Small intestine (tissue), 7 donors: ENCODE data around the gene MSH5. TPM values are rescaled to one million over a fixed set of nuclear protein-coding genes. Genes with fewer than 3 reads are reported as not detected.
"Not testable (repeated sequence)": the region's sequence is repeated elsewhere in the genome, so short reads cannot be mapped to it uniquely, and the experiment has no call there.

Experiments used
- DNase-seq, 2 donors: peaks; one replicate each; pipeline versions ENCODE4 v3.0.0 to v3.0.0-alpha.2; 2013
- FAIRE-seq: peaks from 2 replicates; lab custom pipeline; 2012; peaks lifted over from hg19 to GRCh38; lab: Jason Lieb, UNC
- H3K27ac ChIP-seq, 3 donors: one replicate each; pipeline ENCODE4 v1.5.1; 2013; ENCODE audit warnings: low read length in 2 of 3, mild to moderate bottlenecking in 2 of 3, control low read depth in 1 of 3, inconsistent platforms in 1 of 3, low read depth in 1 of 3, moderate library complexity in 1 of 3
- H3K27me3 ChIP-seq, 3 donors: one replicate each; pipeline ENCODE4 v1.6.1; 2013; ENCODE audit warnings: low read length in 3 of 3, inconsistent platforms in 1 of 3; ENCODE audit not compliant: control insufficient read depth in 3 of 3, insufficient read depth in 3 of 3
- H3K36me3 ChIP-seq, 3 donors: one replicate each; pipeline ENCODE4 v1.6.1; 2013; ENCODE audit warnings: low read length in 3 of 3, inconsistent platforms in 1 of 3, low read depth in 1 of 3, mild to moderate bottlenecking in 1 of 3, moderate library complexity in 1 of 3; ENCODE audit not compliant: control insufficient read depth in 3 of 3, insufficient read depth in 2 of 3
- H3K4me1 ChIP-seq, 3 donors: one replicate each; pipeline ENCODE4 v1.6.1; 2013; ENCODE audit warnings: low read length in 2 of 3, inconsistent platforms in 1 of 3, low read depth in 1 of 3, mild to moderate bottlenecking in 1 of 3, moderate library complexity in 1 of 3; ENCODE audit not compliant: control insufficient read depth in 3 of 3, insufficient read depth in 2 of 3
- H3K4me3 ChIP-seq, 3 donors: one replicate each; pipeline ENCODE4 v1.5.1; 2013; ENCODE audit warnings: low read length in 3 of 3, control low read depth in 1 of 3, inconsistent platforms in 1 of 3, low read depth in 1 of 3, mild to moderate bottlenecking in 1 of 3, moderate library complexity in 1 of 3
- H3K9me3 ChIP-seq, 2 donors: one replicate each; pipeline ENCODE4 v1.6.1; 2013; ENCODE audit warnings: low read depth in 1 of 2, low read length in 1 of 2; ENCODE audit not compliant: control insufficient read depth in 2 of 2, insufficient read depth in 1 of 2
- WGBS, 3 donors: extraction: QIAGEN DNeasy Blood & Tissue Kit; methylation state at CpG; one replicate each; pipeline ENCODE4 v1.1.7; 2013; 5-methylcytosine and 5-hydroxymethylcytosine counted together
- polyA plus RNA-seq, 4 donors: library from polyadenylated mRNA; stranded (reverse) in 3 of 4; unstranded in 1 of 4; fragments of 200-250 nt in 3 of 4; fragments of 120-200 nt in 1 of 4; gene quantifications; one replicate each; pipeline versions ENCODE4 v1.2.1 to v1.2.3, GENCODE V29; 2013
- donor health status: healthy with polysubstance abuse.
- donor health status: control.
- donor health status: control.
- donor health status: Bipolar disorder and iron deficiency.
- donor health status: healthy.

The MSH5 gene
- polyA plus RNA-seq, 4 donors = 1.6 to 53.1 (median 9.2) TPM

- H3K27ac ChIP-seq, DNase-seq, H3K9me3 ChIP-seq, H3K4me3 ChIP-seq, FAIRE-seq, H3K27me3 ChIP-seq: not testable (repeated sequence)
- H3K4me1 ChIP-seq = peaks cover 0 to 15% (median 0%) of the 10 kb centered on the region in 3 donors
- 90 to 93% (median 90%) methylated on average over 10 of the region's 10 CpGs for WGBS, 3 donors
- peaks cover 0 to 10% (median 0%) of the 10 kb centered on the region in 3 donors for H3K36me3 ChIP-seq
Observed at GRCh38 chr6:31808599-31808998, 68.8 kb downstream of the MSH5 start.

- DNase-seq = no peak
- no peak overlapping the region for H3K4me3 ChIP-seq
- 89 to 94% (median 90%) methylated on average over 12 of the region's 12 CpGs for WGBS, 3 donors
- H3K9me3 ChIP-seq = no peaks in the 10 kb centered on the region
- no peaks in the 10 kb centered on the region for H3K27me3 ChIP-seq
- no peak for FAIRE-seq
- H3K36me3 ChIP-seq = peaks cover 0 to 5% (median 0%) of the 10 kb centered on the region in 3 donors
- H3K4me1 ChIP-seq = peaks cover 2 to 14% (median 3%) of the 10 kb centered on the region in 3 donors
- no peak overlapping the region for H3K27ac ChIP-seq
Observed at GRCh38 chr6:31811645-31812044, 71.8 kb downstream of the MSH5 start.

Other genes starting within 250 kb of the MSH5 start
- 1 to 10 TPM in 3 of 4 donors, under 1 TPM in 1; 0.69 to 6.1 (median 2.0) TPM for gene MICB, start 241.9 kb upstream of the MSH5 start, polyA plus RNA-seq
- not detected for gene MCCD1, start 211.0 kb upstream of the MSH5 start, polyA plus RNA-seq
- 100 to 1,000 TPM; 307 to 440 (median 358) TPM for gene DDX39B, start 198.0 kb upstream of the MSH5 start, polyA plus RNA-seq
- 1 to 10 TPM in 3 of 4 donors, under 1 TPM in 1; 0.81 to 6.3 (median 1.9) TPM for gene ATP6V1G2, start 193.4 kb upstream of the MSH5 start, polyA plus RNA-seq
- 10 to 100 TPM; 26.2 to 47.3 (median 31.8) TPM for gene NFKBIL1, start 192.4 kb upstream of the MSH5 start, polyA plus RNA-seq
- 1 to 10 TPM in 1 of 4 donors, under 1 TPM in 1, not detected in 2; 0.24 to 1.0 TPM for gene LTA, start 167.7 kb upstream of the MSH5 start, polyA plus RNA-seq
- gene TNF, start 164.4 kb upstream of the MSH5 start, polyA plus RNA-seq = under 1 TPM in 3 of 4 donors, not detected in 1; 0.18 to 0.59 (median 0.45) TPM
- 10 to 100 TPM in 1 of 4 donors, 1 to 10 TPM in 3; 4.0 to 19.7 (median 8.0) TPM for gene LTB, start 157.6 kb upstream of the MSH5 start, polyA plus RNA-seq
- 10 to 100 TPM in 2 of 4 donors, 1 to 10 TPM in 2; 3.1 to 37.0 (median 14.5) TPM for gene LST1, start 153.7 kb upstream of the MSH5 start, polyA plus RNA-seq
- gene NCR3, start 147.0 kb upstream of the MSH5 start, polyA plus RNA-seq = 1 to 10 TPM in 1 of 4 donors, under 1 TPM in 1, not detected in 2; 0.33 to 1.4 TPM
- gene AIF1, start 124.8 kb upstream of the MSH5 start, polyA plus RNA-seq = 100 to 1,000 TPM in 1 of 4 donors, 10 to 100 TPM in 2, 1 to 10 TPM in 1; 5.6 to 102 (median 48.9) TPM
- 100 to 1,000 TPM in 1 of 4 donors, 10 to 100 TPM in 3; 54.6 to 104 (median 74.4) TPM for gene PRRC2A, start 119.3 kb upstream of the MSH5 start, polyA plus RNA-seq
- 100 to 1,000 TPM; 193 to 381 (median 284) TPM for gene BAG6, start 87.3 kb upstream of the MSH5 start, polyA plus RNA-seq
- 10 to 100 TPM in 1 of 4 donors, 1 to 10 TPM in 3; 7.2 to 32.8 (median 8.2) TPM for gene APOM, start 84.1 kb upstream of the MSH5 start, polyA plus RNA-seq
- gene C6orf47, start 79.2 kb upstream of the MSH5 start, polyA plus RNA-seq = 10 to 100 TPM; 17.3 to 29.1 (median 23.2) TPM
- gene GPANK1, start 75.0 kb upstream of the MSH5 start, polyA plus RNA-seq = 10 to 100 TPM; 14.8 to 30.2 (median 21.7) TPM
- gene CSNK2B, start 73.9 kb upstream of the MSH5 start, polyA plus RNA-seq = 100 to 1,000 TPM; 185 to 231 (median 206) TPM
- gene LY6G5B, start 70.0 kb upstream of the MSH5 start, polyA plus RNA-seq = 10 to 100 TPM in 1 of 4 donors, 1 to 10 TPM in 3; 3.8 to 16.5 (median 4.2) TPM
- gene LY6G5C, start 58.9 kb upstream of the MSH5 start, polyA plus RNA-seq = 1 to 10 TPM; 2.6 to 3.8 (median 3.1) TPM
- gene ABHD16A, start 36.7 kb upstream of the MSH5 start, polyA plus RNA-seq = 10 to 100 TPM; 34.6 to 63.8 (median 50.3) TPM
- under 1 TPM in 1 of 4 donors, not detected in 3; 0.12 TPM for gene LY6G6F, start 33.1 kb upstream of the MSH5 start, polyA plus RNA-seq
- gene LY6G6D, start 24.7 kb upstream of the MSH5 start, polyA plus RNA-seq = under 1 TPM in 1 of 4 donors, not detected in 3; 0.22 TPM
- under 1 TPM in 1 of 4 donors, not detected in 3; 0.18 TPM for gene LY6G6C, start 18.3 kb upstream of the MSH5 start, polyA plus RNA-seq
- under 1 TPM in 2 of 4 donors, not detected in 2; 0.13 to 0.59 TPM for gene MPIG6B, start 16.6 kb upstream of the MSH5 start, polyA plus RNA-seq
- 10 to 100 TPM; 64.4 to 89.7 (median 76.1) TPM for gene DDAH2, start 10.7 kb upstream of the MSH5 start, polyA plus RNA-seq
- gene CLIC1, start 3.5 kb upstream of the MSH5 start, polyA plus RNA-seq = 100 to 1,000 TPM; 400 to 576 (median 535) TPM
- 10 to 100 TPM in 1 of 4 donors, 1 to 10 TPM in 3; 1.4 to 15.5 (median 4.6) TPM for gene SAPCD1, start 22.7 kb downstream of the MSH5 start, polyA plus RNA-seq
- gene VWA7, start 37.3 kb downstream of the MSH5 start, polyA plus RNA-seq = 10 to 100 TPM in 1 of 4 donors, 1 to 10 TPM in 3; 2.9 to 11.9 (median 6.4) TPM
- 10 to 100 TPM; 19.9 to 42.4 (median 24.2) TPM for gene VARS1, start 55.7 kb downstream of the MSH5 start, polyA plus RNA-seq
- 10 to 100 TPM; 27.3 to 90.2 (median 39.3) TPM for gene LSM2, start 67.0 kb downstream of the MSH5 start, polyA plus RNA-seq
- 1 to 10 TPM in 2 of 4 donors, under 1 TPM in 2; 0.27 to 2.6 (median 1.1) TPM for gene HSPA1L, start 75.3 kb downstream of the MSH5 start, polyA plus RNA-seq
- 10 to 100 TPM in 3 of 4 donors, 1 to 10 TPM in 1; 9.7 to 49.6 (median 25.7) TPM for gene HSPA1A, start 75.5 kb downstream of the MSH5 start, polyA plus RNA-seq
- 100 to 1,000 TPM in 1 of 4 donors, 10 to 100 TPM in 3; 16.5 to 130 (median 35.0) TPM for gene HSPA1B, start 87.7 kb downstream of the MSH5 start, polyA plus RNA-seq
- gene NEU1, start 122.8 kb downstream of the MSH5 start, polyA plus RNA-seq = 100 to 1,000 TPM in 1 of 4 donors, 10 to 100 TPM in 3; 24.8 to 466 (median 37.4) TPM
- 100 to 1,000 TPM in 3 of 4 donors, 10 to 100 TPM in 1; 82.3 to 215 (median 130) TPM for gene SLC44A4, start 139.0 kb downstream of the MSH5 start, polyA plus RNA-seq
- 10 to 100 TPM; 27.8 to 50.3 (median 37.4) TPM for gene EHMT2, start 157.7 kb downstream of the MSH5 start, polyA plus RNA-seq
- gene ZBTB12, start 162.1 kb downstream of the MSH5 start, polyA plus RNA-seq = 10 to 100 TPM in 1 of 4 donors, 1 to 10 TPM in 3; 1.6 to 12.5 (median 5.2) TPM
- 10 to 100 TPM in 3 of 4 donors, 1 to 10 TPM in 1; 7.4 to 58.7 (median 21.3) TPM for gene C2, start 187.7 kb downstream of the MSH5 start, polyA plus RNA-seq
- 100 to 1,000 TPM in 1 of 4 donors, 10 to 100 TPM in 3; 38.7 to 141 (median 80.6) TPM for gene CFB, start 206.1 kb downstream of the MSH5 start, polyA plus RNA-seq
- 10 to 100 TPM; 55.6 to 77.1 (median 59.1) TPM for gene NELFE, start 219.0 kb downstream of the MSH5 start, polyA plus RNA-seq
- 100 to 1,000 TPM in 2 of 4 donors, 10 to 100 TPM in 2; 51.4 to 171 (median 85.7) TPM for gene SKIC2, start 219.2 kb downstream of the MSH5 start, polyA plus RNA-seq
- 10 to 100 TPM; 14.1 to 16.8 (median 16.0) TPM for gene DXO, start 232.1 kb downstream of the MSH5 start, polyA plus RNA-seq
- gene C4A, start 242.1 kb downstream of the MSH5 start, polyA plus RNA-seq = 10 to 100 TPM in 3 of 4 donors, 1 to 10 TPM in 1; 4.0 to 64.7 (median 26.1) TPM